A673 (cell line): Measurements from ENCODE around the gene NPTX1. TPM values are rescaled to one million over a fixed set of nuclear protein-coding genes. Genes with fewer than 3 reads are reported as not detected.

Source experiments
- BruUV-seq: library from RNA; stranded (reverse); fragments of 400-500 nt; replicated peaks from 2 replicates; lab custom pipeline; 2021; lab: Mats Ljungman, UMichigan
- CTCF ChIA-PET: fragments of 300-600 bp; sonication (Branson Sonifier 250); formaldehyde crosslinking; loops from one replicate; lab custom pipeline; 2022; ENCODE audit warnings: antibody characterized with exemption; lab: Charles Lee
- POLR2A ChIA-PET: fragments of 300-600 bp; sonication (Branson Sonifier 250); formaldehyde crosslinking; loops from one replicate; lab custom pipeline; 2022; ENCODE audit warnings: antibody characterized with exemption; ENCODE audit not compliant: low non-redundant PET; lab: Charles Lee
- DNase-seq: peaks from one replicate; pipeline ENCODE4 v3.0.0-alpha.2; 2015; ENCODE audit warnings: low spot score
- H3K27ac ChIP-seq: fragments of 200-600 bp; sonication (generic); 2 replicates; pipeline ENCODE4 v1.5.1; 2016; ENCODE audit warnings: mixed run types, low read depth, mild to moderate bottlenecking, mixed read lengths, antibody characterized with exemption, low read length; ENCODE audit not compliant: poor library complexity, severe bottlenecking
- H3K27me3 ChIP-seq: fragments of 200-600 bp; sonication (generic); replicated peaks from 2 replicates; pipeline ENCODE4 v1.6.1; 2017; ENCODE audit warnings: mixed run types, low read depth, mild to moderate bottlenecking, mixed read lengths, antibody characterized with exemption, low read length; ENCODE audit not compliant: insufficient read depth, poor library complexity
- H3K36me3 ChIP-seq: fragments of 200-600 bp; sonication (generic); 2 replicates; pipeline ENCODE4 v1.6.1; 2016; ENCODE audit warnings: mixed run types, mild to moderate bottlenecking, mixed read lengths, antibody characterized with exemption, low read length; ENCODE audit not compliant: insufficient read depth, poor library complexity, severe bottlenecking
- H3K4me1 ChIP-seq: fragments of 200-600 bp; sonication (generic); 2 replicates; pipeline ENCODE4 v1.6.1; 2017; ENCODE audit warnings: mixed run types, mild to moderate bottlenecking, mixed read lengths, antibody characterized with exemption, low read length; ENCODE audit not compliant: insufficient read depth, poor library complexity, severe bottlenecking
- H3K4me3 ChIP-seq: fragments of 200-600 bp; sonication (generic); 2 replicates; pipeline ENCODE4 v1.5.1; 2016; ENCODE audit warnings: low read depth, mixed run types, mild to moderate bottlenecking, mixed read lengths, low read length; ENCODE audit not compliant: poor library complexity, severe bottlenecking
- H3K9me3 ChIP-seq: fragments of 200-600 bp; sonication (generic); 2 replicates; pipeline ENCODE4 v1.6.1; 2016; ENCODE audit warnings: mixed run types, low read depth, mild to moderate bottlenecking, mixed read lengths, antibody characterized with exemption, low read length; ENCODE audit not compliant: poor library complexity, severe bottlenecking
- CTCF ChIP-seq: fragments of 300-800, 200-600 bp; sonication (generic); conservative IDR thresholded peaks from 2 replicates; pipeline ENCODE4 v1.5.1; 2017; ENCODE audit warnings: low read depth, mild to moderate bottlenecking, antibody characterized with exemption, low read length, moderate library complexity, mixed read lengths
- EZH2 ChIP-seq: fragments of 200-600 bp; sonication (generic); IDR thresholded peaks from 2 replicates; pipeline ENCODE4 v1.6.1; 2017; ENCODE audit warnings: borderline replicate concordance, low read depth, mild to moderate bottlenecking, mixed read lengths, antibody characterized with exemption, low read length; ENCODE audit not compliant: poor library complexity, severe bottlenecking
- intact Hi-C: fragments of 100-400 bp; cut with micrococcal nuclease; formaldehyde crosslinking; loops from one replicate; pipeline ENCODE4 v1.10.0; 2022; ENCODE audit not compliant: unreplicated experiment
- total RNA-seq: library from RNA; stranded (reverse); gene quantifications from 2 replicates; pipeline ENCODE4 v1.2.3, GENCODE V29; 2021

NPTX1 gene
- total RNA-seq, 1 experiment from 2014 or later = 0.43 TPM

DNA sequence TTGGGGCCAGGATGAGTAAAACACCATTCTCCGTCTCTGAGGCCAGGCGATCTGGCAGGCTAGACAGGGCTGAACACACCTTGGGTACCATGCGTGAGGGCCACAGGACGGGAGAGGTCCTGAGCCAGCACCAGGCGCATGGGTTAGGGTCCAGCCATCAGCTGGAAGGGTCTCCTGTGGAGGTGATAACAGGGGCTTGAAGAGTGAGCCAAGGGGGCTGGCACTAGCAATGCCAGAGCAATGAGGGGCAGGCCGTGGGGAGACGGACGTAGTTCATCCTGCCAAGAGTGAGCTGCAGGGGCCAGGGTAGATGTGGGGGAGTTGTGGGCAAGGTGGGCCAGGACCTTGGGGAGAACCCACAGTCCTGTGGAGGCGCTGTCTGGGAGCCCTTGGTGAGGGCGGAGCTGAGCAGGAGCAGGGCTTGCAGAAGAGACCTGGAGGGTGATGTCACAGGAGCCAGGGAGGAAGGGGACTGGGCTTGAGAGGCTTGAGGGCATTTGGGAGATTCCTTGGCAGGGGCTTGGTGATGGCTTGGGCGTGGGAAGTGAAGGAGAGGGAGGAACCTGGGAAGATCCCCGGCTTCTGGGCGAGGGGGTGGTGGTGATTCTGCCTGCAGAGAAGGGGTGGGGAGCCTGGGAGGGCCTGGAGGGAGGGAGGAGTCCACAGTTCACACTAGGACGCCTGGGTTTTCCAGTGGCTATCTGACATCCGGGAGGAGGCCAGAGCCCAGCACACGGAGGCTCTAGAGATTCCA is 6.3 kb upstream of the NPTX1 start:
- ChIA-PET POLR2A (no interaction called here), CTCF (no interaction called here)
- no TSS peak for BruUV-seq
- Histone ChIP-seq H3K27me3 (peaks cover 61% of the 10 kb centered on the region), H3K4me1 (peaks cover 7% of the 10 kb centered on the region), H3K9me3 (no peaks in the 10 kb centered on the region), H3K4me3 (no peak overlapping the region), H3K27ac (no peak overlapping the region), H3K36me3 (no peaks in the 10 kb centered on the region)
- DNase-seq = no peak
- intact Hi-C loops = no loop called here
- no peak for TF ChIP-seq EZH2
- TF ChIP-seq CTCF = no peak

- intact Hi-C loops = no loop called here
- POLR2A ChIA-PET = no interaction called here
Observed at GRCh38 chr17:80482058-80482318, 5.6 kb upstream of the NPTX1 start.

GRCh38 chr17:80481284-80482057 is 5.1 kb upstream of the NPTX1 start:
- no peak overlapping the region for H3K27ac ChIP-seq

More at GRCh38 chr17:80482058-80482318, 5.6 kb upstream of the NPTX1 start:
- Histone ChIP-seq H3K27ac (no peak overlapping the region), H3K27me3 (peaks cover 67% of the 10 kb centered on the region), H3K36me3 (no peaks in the 10 kb centered on the region), H3K4me3 (no peak overlapping the region), H3K4me1 (peaks cover 14% of the 10 kb centered on the region), H3K9me3 (no peaks in the 10 kb centered on the region)
- TF ChIP-seq EZH2 (no peak), CTCF (no peak)
- CTCF ChIA-PET = no interaction called here
- BruUV-seq = no TSS peak
- no peak for DNase-seq

More at GRCh38 chr17:80481284-80482057, 5.1 kb upstream of the NPTX1 start:
- Histone ChIP-seq H3K4me1 (peaks cover 20% of the 10 kb centered on the region), H3K4me3 (no peak overlapping the region), H3K27me3 (peaks cover 69% of the 10 kb centered on the region), H3K36me3 (no peaks in the 10 kb centered on the region), H3K9me3 (no peaks in the 10 kb centered on the region)
- intact Hi-C loops = no loop called here
- ChIA-PET CTCF (no interaction called here), POLR2A (no interaction called here)
- TF ChIP-seq EZH2 = no peak
- TF ChIP-seq CTCF = no peak
- no peak for DNase-seq
- BruUV-seq = no TSS peak
